Measurements from ENCODE around the gene C12orf76.

DNA sequence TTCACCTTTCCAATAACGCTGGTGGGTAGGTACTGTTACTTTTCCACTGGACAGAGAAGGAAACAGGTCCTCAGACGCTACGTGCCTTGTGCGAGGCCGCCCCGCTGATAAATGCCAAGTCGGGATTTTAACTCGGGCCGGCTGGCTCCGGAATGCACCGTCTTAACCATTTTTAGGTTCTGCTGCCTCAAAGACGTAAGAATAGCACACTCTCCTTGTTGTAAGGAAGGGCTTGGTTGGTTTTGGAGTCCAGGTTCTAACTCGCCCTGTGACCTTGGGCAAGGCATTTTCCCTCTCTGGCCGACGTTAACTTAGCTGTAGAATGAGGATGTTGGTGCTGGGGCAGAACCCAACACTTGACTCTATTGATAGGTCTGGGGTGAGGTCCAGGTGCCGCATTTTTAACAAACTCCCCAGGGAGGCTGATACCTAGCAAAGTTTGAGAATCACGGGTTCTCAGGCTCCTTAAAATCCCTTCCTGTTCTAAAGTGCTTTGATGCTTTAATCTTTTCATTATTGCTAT lies 48.3 kb downstream of the C12orf76 start:
- no peak for TF ChIP-seq PHF20 (CRISPR knock-in tag; IDR thresholded peaks at IDR 0.05)
- TF ChIP-seq, protein P1, sequence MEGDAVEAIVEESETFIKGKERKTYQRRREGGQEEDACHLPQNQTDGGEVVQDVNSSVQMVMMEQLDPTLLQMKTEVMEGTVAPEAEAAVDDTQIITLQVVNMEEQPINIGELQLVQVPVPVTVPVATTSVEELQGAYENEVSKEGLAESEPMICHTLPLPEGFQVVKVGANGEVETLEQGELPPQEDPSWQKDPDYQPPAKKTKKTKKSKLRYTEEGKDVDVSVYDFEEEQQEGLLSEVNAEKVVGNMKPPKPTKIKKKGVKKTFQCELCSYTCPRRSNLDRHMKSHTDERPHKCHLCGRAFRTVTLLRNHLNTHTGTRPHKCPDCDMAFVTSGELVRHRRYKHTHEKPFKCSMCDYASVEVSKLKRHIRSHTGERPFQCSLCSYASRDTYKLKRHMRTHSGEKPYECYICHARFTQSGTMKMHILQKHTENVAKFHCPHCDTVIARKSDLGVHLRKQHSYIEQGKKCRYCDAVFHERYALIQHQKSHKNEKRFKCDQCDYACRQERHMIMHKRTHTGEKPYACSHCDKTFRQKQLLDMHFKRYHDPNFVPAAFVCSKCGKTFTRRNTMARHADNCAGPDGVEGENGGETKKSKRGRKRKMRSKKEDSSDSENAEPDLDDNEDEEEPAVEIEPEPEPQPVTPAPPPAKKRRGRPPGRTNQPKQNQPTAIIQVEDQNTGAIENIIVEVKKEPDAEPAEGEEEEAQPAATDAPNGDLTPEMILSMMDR (CRISPR knock-in tag; IDR thresholded peaks at IDR 0.05): no peak

Data from HepG2 (cell line).